Right ventricle myocardium superior (tissue), 1 donor: ENCODE measurements around the gene FLRT1. TPM values are rescaled to one million over a fixed set of nuclear protein-coding genes. Genes with fewer than 3 reads are reported as not detected.

Source experiments
- ATAC-seq: fragments of 200-7000 bp; cut with Tn5 transposase; one replicate; pipeline ENCODE4 v1.9.1; 2020; ENCODE audit warnings: mild to moderate bottlenecking; ENCODE audit not compliant: poor library complexity
- DNase-seq: peaks from one replicate; pipeline ENCODE4 v3.0.0-alpha.2; 2020
- intact Hi-C: fragments of 100-400 bp; cut with DNase I; formaldehyde crosslinking; loops from one replicate; pipeline ENCODE4 v1.11.2; 2022
- total RNA-seq: library from RNA; stranded (reverse); fragmentation: NEBNext Ultra II Directional; extraction: Animal tissue kit (Norgen Biotek cat#: 25700); gene quantifications from one replicate; pipeline ENCODE4 v1.2.1, GENCODE V29; 2021
- donor health status: DM: no; HTN: yes; CAD: no; lungs with severe emphysema.

The FLRT1 gene
- total RNA-seq, 1 donor from 2014 or later = 0.35 TPM

DNA sequence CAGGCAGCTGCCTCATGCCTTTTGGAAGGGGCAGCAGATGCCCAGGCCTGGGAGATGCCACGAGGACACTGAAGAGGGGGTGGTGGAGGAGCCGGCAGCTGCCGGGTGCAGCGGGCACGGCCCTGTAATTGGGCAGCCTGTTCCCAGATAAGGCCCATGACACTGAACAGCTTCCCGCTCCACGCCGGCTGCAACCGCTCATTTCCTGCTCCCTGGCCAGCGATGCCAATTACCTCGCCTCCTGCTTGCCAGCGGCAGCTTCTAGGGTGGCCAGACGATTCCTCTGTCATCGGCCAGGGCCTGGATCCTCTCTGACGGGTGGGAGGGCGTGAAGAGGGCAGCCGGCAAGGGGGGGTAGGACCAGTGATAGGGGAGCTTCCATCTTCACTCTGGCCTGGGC is 22.8 kb downstream of the FLRT1 start:
- ATAC-seq = peak; percentile 83
- intact Hi-C loops = no loop called here
- DNase-seq = peak; percentile 79

DNA sequence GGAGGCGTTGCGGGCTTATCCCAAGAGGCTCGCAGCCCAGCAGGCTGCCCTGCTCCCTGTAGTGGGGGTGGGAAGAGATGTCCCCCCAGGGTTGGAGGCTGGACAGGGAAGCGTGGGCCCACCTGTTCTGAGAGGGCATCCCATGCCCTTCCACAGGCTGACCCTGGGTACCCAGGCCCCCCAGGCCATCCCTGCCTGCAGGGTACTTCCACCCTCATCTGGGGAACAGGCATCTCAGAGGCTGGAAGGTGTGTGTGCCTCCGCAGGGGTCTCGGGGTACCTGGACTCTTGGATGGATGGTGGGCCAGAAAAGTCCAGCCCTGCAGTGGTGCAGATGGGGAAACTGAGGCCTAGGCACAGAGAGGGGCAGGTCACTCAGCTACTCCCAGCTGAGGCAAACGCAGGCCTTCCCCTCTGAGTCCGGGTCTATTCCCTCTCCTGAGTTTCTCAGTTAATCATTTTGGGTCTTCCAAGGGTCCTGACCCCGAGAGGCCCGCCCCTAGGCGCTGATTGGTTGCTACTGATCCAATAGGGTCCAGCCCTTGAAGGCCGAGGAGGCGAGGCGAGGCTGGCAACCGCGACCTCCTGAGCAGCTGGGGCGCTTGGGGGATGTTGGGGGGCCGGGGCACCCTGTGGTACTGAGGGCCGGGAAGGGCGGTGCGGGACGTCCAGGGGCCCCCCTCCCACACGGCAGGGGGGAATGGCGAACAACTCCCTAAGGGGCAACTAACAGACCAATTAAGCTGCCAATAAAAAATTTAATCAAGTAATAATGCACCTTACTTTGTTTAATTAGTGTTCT is 23.8 kb downstream of the FLRT1 start:
- ATAC-seq (no peak), DNase-seq (no peak)
- intact Hi-C loops = no loop called here

DNA sequence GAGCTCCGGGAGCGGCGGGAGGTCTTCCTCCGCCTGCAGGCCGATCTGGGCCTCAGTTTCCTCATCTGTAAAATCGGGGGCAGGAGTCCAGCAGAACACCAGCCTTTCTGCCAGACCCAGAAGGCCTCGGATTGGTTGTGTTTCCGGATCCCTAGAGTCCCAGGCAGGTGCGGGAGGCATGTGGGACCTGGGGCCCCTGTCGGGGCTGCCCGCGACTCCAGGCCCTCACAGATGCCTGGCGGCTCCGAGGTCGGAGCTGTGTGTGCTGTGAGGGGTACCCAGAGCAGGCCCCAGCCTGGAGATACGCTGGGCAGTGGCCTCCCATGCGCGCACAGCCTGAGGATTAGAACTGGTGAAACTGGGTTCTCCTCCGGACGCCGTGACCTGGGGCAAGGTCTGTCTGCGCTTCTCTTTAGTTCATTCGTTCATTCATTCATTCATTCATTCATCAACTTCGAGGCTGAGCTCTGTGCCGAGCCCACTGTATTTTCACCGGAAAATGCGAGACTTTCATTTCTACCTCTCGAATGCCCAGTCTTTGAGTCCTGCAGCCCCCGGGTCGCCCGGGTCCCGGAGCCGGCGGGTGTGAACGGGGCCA is 24.6 kb downstream of the FLRT1 start:
- ATAC-seq = no peak
- intact Hi-C loops = no loop called here
- DNase-seq = no peak

GRCh38 chr11:64060861-64061444 is 25.2 kb downstream of the FLRT1 start:
- intact Hi-C loops = no loop called here
- peak; percentile 81 for DNase-seq
- peak; percentile 31 for ATAC-seq

DNA sequence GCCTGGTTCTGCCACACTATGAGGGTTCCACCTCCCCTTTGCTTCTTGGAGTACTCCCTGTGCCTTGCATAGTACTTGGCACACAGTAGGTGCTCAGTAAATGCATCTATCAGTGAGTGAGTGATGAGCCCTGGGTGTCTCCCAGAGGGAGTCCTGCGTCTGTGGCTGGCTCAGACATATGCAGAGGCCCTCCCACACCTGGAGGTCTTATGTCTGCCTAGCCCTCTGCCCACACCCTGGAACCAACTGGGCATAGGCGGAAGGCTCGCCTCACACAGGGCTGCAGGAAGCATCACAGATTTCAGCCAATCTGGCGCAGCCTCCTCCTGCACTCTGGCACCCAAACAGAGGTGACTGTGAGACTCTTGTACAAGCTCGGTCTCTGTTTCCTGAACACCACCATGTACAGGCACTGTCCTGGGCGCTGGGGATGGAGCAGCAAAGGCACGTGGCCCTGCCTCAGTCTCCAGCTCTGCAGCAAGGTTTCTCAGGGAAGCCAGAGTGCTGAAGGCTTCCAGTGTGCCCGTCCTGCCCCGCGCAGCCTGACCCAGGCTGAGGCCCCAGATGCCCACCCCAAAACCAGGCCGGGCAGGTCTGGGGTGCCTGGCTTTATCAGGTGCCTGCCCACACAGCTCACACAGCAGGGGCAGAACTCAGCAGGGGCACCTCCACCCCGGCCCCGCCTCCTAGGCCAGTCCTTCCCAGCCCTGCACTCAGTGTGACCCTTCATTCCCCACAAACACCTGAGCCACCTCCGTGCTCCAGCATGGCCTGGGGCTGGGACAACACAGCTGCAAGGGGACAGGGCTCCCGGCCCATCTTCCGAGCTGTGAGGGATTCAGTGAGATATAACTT is 26.7 kb downstream of the FLRT1 start:
- intact Hi-C loops = no loop called here
- DNase-seq = no peak
- no peak for ATAC-seq

DNA sequence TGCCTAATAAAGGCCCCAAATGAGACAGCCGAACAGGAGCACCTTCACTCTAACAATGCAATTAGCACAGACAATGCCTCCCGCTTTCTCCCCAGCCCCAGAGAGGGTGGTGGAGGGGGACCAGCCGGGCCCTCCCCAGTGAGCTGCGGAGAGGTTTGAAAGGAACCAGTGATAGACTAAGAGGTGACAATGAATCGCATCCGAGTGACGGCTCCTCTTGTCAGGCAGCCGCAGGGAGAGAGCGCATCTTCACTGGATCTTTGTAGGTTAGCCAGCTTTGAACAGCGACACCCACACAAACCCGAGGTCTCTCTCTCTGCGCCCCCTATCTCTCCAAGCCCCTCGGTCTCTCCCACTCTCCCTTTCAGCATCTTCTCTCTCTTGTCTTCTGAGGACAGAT is 28.0 kb downstream of the FLRT1 start:
- ATAC-seq = no peak
- DNase-seq = no peak
- intact Hi-C loops = no loop called here

DNA sequence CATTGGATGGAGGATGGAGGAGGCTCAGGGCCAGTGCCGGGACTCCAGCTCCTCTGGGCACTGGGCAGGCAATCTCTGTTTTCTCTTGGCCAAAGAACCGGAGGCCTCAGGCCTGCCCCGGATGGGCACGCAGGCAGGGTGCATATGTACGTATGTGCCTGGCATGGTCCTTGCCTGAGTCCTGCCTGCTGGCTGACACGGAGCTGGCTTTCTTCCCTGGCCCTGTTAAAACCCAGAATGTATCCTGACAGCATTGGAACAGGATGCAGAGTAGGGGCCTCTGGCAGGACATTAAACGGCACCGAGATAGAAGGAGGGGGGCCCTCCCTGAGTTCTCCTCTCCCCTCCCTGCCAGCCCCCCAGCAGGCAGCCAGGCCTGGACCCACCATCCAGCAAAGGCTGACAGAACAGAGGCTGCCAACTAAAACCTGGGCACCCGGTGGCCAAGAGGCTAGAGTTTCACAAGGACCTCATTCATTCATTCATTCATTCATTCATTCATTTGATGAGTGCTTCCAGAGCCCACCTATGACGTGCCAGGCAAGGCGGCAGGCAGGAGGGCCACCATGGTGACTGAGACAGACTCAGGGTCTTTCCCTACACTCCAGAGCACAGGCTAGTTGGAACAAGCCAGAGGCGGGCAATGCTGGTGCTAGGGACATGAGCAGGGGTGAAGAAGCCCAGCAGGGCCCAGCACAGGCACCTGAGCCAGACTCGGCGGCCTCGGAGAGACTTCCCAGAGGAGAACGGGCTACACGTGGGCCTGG is 28.8 kb downstream of the FLRT1 start:
- ATAC-seq (peak; percentile 18), DNase-seq (no peak)
- intact Hi-C loops = no loop called here

GRCh38 chr11:64065141-64065465 is 29.4 kb downstream of the FLRT1 start:
- ATAC-seq = no peak
- intact Hi-C loops = no loop called here
- no peak for DNase-seq

DNA sequence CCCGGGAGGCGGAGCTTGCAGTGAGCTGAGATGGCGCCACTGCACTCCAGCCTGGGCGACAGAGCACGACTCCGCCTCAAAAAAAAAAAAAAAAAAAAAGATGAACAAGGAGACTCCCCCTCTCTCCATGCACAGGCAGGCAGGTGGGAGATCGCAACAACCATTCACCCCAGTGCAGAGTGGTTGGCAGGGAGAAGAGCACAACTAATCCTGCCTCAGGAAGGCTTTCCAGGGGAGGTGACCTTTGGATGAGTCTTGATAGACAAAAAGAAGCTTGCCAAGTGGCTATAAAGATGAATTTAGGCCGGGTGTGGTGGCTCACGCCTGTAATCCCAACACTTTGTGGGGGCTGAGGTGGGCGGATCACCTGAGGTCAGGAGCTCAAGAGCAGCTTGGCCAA is 30.0 kb downstream of the FLRT1 start:
- DNase-seq (no peak), ATAC-seq (no peak)
- intact Hi-C loops = no loop called here

DNA sequence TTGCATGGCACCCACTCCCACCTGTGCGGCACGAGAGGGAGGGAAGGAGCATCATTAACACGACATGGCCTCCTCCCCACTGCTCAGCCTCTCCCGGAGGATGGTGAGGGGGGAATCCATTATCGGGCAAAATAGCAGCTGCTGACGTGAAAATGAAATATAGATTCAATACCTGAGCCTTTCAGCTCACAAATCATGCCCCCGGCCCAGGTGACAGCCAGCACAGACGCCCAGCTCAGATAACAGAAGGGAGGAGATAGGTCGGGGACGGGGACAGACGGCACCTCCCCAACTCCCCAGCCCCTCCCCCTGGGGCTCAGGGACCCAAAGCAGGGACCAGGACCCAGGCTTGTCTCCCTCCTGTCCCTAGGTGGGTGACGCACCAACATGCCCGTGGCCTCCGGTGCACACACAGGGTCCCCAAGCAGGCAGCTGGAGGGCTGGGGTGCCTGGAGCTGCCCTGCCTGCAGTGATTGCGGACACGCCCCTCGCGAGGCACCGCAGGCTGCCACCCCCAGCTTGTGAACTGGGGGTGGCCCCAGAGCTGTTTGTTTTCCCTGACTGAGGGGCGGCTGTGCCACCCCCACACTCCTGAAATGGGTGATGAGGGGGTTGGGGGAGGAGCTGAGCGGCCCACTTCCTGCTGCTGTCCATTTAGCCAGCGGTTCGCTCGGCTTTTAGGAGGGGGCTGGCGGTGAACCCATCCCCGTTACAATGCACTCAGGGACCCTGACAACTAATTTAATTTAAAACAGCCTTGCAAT is 31.7 kb downstream of the FLRT1 start:
- intact Hi-C loops = no loop called here
- DNase-seq (no peak), ATAC-seq (no peak)

- DNase-seq (no peak), ATAC-seq (no peak)
- intact Hi-C loops = no loop called here
Measured at GRCh38 chr11:64068705-64069400, 33.1 kb downstream of the FLRT1 start.

DNA sequence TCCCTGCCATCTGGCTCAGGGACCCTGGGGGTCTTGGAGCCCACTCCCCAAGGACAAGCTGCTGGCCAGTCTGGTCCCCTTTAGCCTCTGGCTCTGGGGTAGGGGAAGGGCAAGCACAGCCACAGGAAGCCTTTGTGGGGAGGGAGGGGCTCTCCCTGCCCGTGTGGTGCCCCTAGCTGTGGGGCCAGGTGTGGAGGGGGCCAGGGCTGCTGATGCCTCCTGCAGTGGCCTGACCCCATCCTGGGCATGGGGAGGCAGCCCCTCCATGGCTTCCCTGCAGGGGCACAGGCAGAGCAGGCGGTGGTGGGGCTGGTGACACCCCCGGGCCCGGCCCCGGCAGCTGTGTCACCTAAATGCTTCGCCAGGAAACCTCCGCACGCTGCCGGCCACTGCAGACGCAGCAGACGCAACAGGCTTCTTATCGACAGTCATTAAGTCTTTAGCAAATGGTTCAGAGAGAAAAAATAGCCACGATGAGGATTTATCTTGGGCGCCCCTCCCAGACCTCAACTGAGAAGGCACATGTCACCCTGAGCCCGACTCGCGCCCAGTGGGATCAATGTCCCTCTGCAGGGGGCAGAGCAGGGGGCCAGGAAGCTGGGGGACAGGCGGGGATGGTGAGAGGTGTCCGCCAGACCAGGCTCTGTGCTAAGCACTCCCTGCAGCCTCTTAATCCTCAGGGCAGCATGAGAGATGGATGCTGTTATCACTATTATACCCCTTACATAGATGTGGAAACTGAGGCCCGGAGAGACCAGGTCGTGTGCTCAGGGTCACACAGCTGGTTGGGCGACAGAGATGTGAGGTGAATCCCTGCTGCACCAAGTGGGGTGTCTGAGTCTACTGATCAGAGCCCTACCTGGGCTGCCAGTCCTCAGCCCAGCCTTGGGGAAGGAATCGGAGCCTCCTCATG is 33.9 kb downstream of the FLRT1 start:
- intact Hi-C loops = no loop called here
- DNase-seq = no peak
- ATAC-seq = no peak

- ATAC-seq (no peak), DNase-seq (no peak)
- intact Hi-C loops = no loop called here
Measured at GRCh38 chr11:64070314-64070681, 34.6 kb downstream of the FLRT1 start.

GRCh38 chr11:64071849-64072248 is 36.1 kb downstream of the FLRT1 start:
- ATAC-seq (no peak), DNase-seq (no peak)
- intact Hi-C loops = no loop called here

DNA sequence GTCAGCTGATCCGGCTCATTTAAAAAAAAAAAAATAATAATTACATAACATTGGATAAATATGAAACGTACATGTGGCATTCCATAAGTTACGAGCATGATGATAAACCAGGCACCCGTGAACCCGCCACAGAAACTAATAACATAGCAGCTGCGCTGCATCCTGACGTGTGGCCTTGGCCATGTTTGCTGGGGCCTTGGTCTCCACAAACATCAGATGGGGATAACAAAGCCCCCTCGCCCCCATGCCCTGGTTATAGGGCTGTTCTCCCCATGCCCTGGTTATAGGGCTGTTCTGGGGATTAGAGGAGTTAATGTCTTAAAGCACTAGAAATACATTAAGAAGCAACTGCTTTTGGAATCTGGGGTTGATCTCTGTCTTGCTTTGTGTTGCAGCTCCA is 36.7 kb downstream of the FLRT1 start:
- ATAC-seq (no peak), DNase-seq (no peak)
- intact Hi-C loops = no loop called here

DNA sequence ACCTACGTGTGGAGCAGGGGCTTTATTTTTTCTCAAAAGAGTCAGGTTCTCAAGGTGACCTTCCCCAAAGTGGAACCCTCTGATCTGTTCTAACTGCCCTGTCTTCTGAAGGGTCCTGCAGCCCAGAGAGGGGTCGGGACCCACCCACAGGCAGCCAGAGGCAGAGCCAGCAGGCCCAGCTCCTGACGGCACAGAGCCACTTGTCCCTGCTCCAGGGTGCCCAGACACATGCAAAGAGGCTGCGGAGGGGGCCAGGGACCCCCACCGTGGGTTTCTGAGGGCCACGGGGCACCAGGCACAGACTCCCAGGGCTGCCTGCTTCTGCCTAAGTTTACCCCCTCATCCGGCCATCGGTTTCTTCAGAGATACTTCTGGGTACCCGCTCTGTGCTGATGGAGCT is 37.1 kb downstream of the FLRT1 start:
- ATAC-seq (no peak), DNase-seq (no peak)
- intact Hi-C loops = no loop called here

GRCh38 chr11:64073542-64073941 is 37.8 kb downstream of the FLRT1 start:
- no peak for ATAC-seq
- intact Hi-C loops = no loop called here

More at GRCh38 chr11:64073542-64073941, 37.8 kb downstream of the FLRT1 start:
- no peak for DNase-seq
